Astrocyte (in vitro differentiated cells and primary cell): Measurements from ENCODE around the gene PIWIL1. TPM values are rescaled to one million over a fixed set of nuclear protein-coding genes. Genes with fewer than 3 reads are reported as not detected.

Source experiments
- DNase-seq: peaks from one replicate; pipeline ENCODE4 v3.0.0-alpha.2; 2010; ENCODE audit warnings: low read depth
- FAIRE-seq: peaks from 2 replicates; lab custom pipeline; 2011; peaks lifted over from hg19 to GRCh38; lab: Jason Lieb, UNC
- H2AFZ ChIP-seq: 2 replicates; pipeline ENCODE4 v1.6.0; 2012; ENCODE audit warnings: low read depth, low read length, inconsistent platforms
- H3K27ac ChIP-seq: 2 replicates; pipeline ENCODE4 v1.5.1; 2011; ENCODE audit warnings: low read depth, low read length, inconsistent platforms
- H3K27me3 ChIP-seq: 2 replicates; pipeline ENCODE4 v1.6.0; 2011; ENCODE audit warnings: low read length, inconsistent platforms; ENCODE audit not compliant: insufficient read depth
- H3K36me3 ChIP-seq: 2 replicates; pipeline ENCODE4 v1.5.1; 2011; ENCODE audit warnings: low read length, inconsistent platforms; ENCODE audit not compliant: insufficient read depth
- H3K4me1 ChIP-seq: 2 replicates; pipeline ENCODE4 v1.5.1; 2011; ENCODE audit warnings: low read length, inconsistent platforms; ENCODE audit not compliant: insufficient read depth
- H3K4me2 ChIP-seq: 2 replicates; pipeline ENCODE4 v1.6.0; 2012; ENCODE audit warnings: low read length, inconsistent platforms
- H3K4me3 ChIP-seq: 2 replicates; pipeline ENCODE4 v1.5.1; 2011; ENCODE audit warnings: low read depth, mild to moderate bottlenecking, low read length, inconsistent platforms; ENCODE audit not compliant: insufficient read depth
- H3K79me2 ChIP-seq: 2 replicates; pipeline ENCODE4 v1.6.0; 2012; ENCODE audit warnings: mild to moderate bottlenecking, low read length, inconsistent platforms; ENCODE audit not compliant: insufficient read depth
- H3K9ac ChIP-seq: 2 replicates; pipeline ENCODE4 v1.6.0; 2012; ENCODE audit warnings: mild to moderate bottlenecking, low read length, inconsistent platforms
- H3K9me3 ChIP-seq: 2 replicates; pipeline ENCODE4 v1.5.1; 2012; ENCODE audit warnings: low read depth, mild to moderate bottlenecking, low read length, inconsistent platforms; ENCODE audit not compliant: insufficient read depth
- H4K20me1 ChIP-seq: 2 replicates; pipeline ENCODE4 v1.6.0; 2012; ENCODE audit warnings: low read length, inconsistent platforms; ENCODE audit not compliant: insufficient read depth
- H3K27ac Mint-ChIP-seq: one replicate; pipeline ENCODE4 v1.8.0; 2021; ENCODE audit warnings: mild to moderate bottlenecking, mixed read lengths; ENCODE audit not compliant: unreplicated experiment
- H3K27me3 Mint-ChIP-seq: one replicate; pipeline ENCODE4 v1.8.0; 2021; ENCODE audit warnings: low read depth, mixed read lengths; ENCODE audit not compliant: unreplicated experiment
- H3K36me3 Mint-ChIP-seq: one replicate; pipeline ENCODE4 v1.8.0; 2021; ENCODE audit warnings: low read depth, mixed read lengths; ENCODE audit not compliant: unreplicated experiment
- H3K4me1 Mint-ChIP-seq: one replicate; pipeline ENCODE4 v1.8.0; 2021; ENCODE audit warnings: low read depth, mixed read lengths; ENCODE audit not compliant: unreplicated experiment
- H3K4me3 Mint-ChIP-seq: one replicate; pipeline ENCODE4 v1.8.0; 2021; ENCODE audit warnings: mild to moderate bottlenecking, moderate library complexity, mixed read lengths; ENCODE audit not compliant: unreplicated experiment
- H3K9me3 Mint-ChIP-seq: one replicate; pipeline ENCODE4 v1.8.0; 2021; ENCODE audit warnings: mild to moderate bottlenecking, mixed read lengths; ENCODE audit not compliant: unreplicated experiment
- EZH2 ChIP-seq: IDR thresholded peaks from 2 replicates; pipeline ENCODE4 v1.6.1; 2012; ENCODE audit warnings: mild to moderate bottlenecking, low read length, inconsistent platforms; ENCODE audit not compliant: insufficient read depth
- total RNA-seq: library from RNA; stranded (reverse); gene quantifications from 2 replicates; pipeline ENCODE4 v1.2.1, GENCODE V29; 2021
- TF ChIP-seq, protein P1 (sequence below): IDR thresholded peaks from 2 replicates; pipeline ENCODE4 v1.5.1; 2011; ENCODE audit warnings: low read depth, mild to moderate bottlenecking, inconsistent platforms, low read length, moderate library complexity; ENCODE audit not compliant: insufficient read depth

PIWIL1 gene
- total RNA-seq, 1 donor from 2014 or later = not detected

- DNase-seq (no peak), FAIRE-seq (no peak)
- Histone ChIP-seq H3K9me3 (no peaks in the 10 kb centered on the region), H2AFZ (no peak overlapping the region), H3K79me2 (no peaks in the 10 kb centered on the region), H3K36me3 (no peaks in the 10 kb centered on the region), H3K27me3 (no peaks in the 10 kb centered on the region), H4K20me1 (no peaks in the 10 kb centered on the region), H3K9ac (no peak overlapping the region), H3K4me3 (no peak overlapping the region), H3K27ac (no peak overlapping the region), H3K4me1 (no peaks in the 10 kb centered on the region), H3K4me2 (no peak overlapping the region)
- no peaks in the 10 kb centered on the region for H3K4me1 Mint-ChIP-seq
- no peaks in the 10 kb centered on the region for H3K36me3 Mint-ChIP-seq
- no peaks in the 10 kb centered on the region for H3K27me3 Mint-ChIP-seq
- no peak overlapping the region for H3K27ac Mint-ChIP-seq
- H3K4me3 Mint-ChIP-seq = no peak overlapping the region
- peaks cover 8% of the 10 kb centered on the region for H3K9me3 Mint-ChIP-seq
- TF ChIP-seq EZH2 = no peak
- TF ChIP-seq, protein P1, sequence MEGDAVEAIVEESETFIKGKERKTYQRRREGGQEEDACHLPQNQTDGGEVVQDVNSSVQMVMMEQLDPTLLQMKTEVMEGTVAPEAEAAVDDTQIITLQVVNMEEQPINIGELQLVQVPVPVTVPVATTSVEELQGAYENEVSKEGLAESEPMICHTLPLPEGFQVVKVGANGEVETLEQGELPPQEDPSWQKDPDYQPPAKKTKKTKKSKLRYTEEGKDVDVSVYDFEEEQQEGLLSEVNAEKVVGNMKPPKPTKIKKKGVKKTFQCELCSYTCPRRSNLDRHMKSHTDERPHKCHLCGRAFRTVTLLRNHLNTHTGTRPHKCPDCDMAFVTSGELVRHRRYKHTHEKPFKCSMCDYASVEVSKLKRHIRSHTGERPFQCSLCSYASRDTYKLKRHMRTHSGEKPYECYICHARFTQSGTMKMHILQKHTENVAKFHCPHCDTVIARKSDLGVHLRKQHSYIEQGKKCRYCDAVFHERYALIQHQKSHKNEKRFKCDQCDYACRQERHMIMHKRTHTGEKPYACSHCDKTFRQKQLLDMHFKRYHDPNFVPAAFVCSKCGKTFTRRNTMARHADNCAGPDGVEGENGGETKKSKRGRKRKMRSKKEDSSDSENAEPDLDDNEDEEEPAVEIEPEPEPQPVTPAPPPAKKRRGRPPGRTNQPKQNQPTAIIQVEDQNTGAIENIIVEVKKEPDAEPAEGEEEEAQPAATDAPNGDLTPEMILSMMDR = no peak
These were observed 19.6 kb downstream of the PIWIL1 start for GRCh38 chr12:130357241-130357640.

DNA sequence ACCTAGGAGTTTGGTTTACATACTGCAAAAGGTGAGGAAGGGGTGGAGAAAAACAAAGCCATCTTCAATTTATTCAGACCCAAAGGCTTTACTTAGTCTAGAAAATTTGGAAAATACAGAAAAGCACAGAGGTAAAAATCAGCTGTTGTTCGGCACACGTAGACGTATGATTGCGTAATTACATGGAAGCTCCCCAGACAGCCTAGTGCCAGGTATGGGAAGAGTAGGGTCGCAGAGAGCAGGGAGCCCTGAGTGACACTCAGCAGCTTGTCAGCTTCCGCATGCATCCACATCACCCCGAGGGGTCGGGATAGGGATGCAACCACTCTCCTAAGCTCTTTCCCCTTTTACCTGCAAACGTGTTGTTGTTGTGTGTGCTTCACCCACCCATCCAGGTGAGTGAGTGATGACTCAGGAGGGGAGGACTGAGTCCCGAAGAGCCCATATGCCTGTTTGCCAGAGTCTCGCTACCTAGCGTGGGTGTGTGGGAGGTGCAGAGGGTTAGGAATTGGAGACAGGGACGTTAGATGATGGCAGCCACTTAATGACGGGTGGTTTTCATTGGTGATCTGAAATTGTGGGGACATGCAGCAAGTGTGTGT, 20.1 kb downstream of the PIWIL1 start:
- no peaks in the 10 kb centered on the region for H3K4me1 ChIP-seq
- no peaks in the 10 kb centered on the region for H3K36me3 Mint-ChIP-seq
- H3K27ac Mint-ChIP-seq = no peak overlapping the region
- no peaks in the 10 kb centered on the region for H3K9me3 ChIP-seq
- H3K4me2 ChIP-seq = no peak overlapping the region
- no peaks in the 10 kb centered on the region for H4K20me1 ChIP-seq
- DNase-seq (no peak), FAIRE-seq (no peak)
- TF ChIP-seq, protein P1 = no peak
- no peak for TF ChIP-seq EZH2
- H3K4me3 Mint-ChIP-seq = no peak overlapping the region
- H3K4me3 ChIP-seq = no peak overlapping the region
- no peak overlapping the region for H3K9ac ChIP-seq
- H2AFZ ChIP-seq = no peak overlapping the region
- peaks cover 11% of the 10 kb centered on the region for H3K9me3 Mint-ChIP-seq
- H3K79me2 ChIP-seq = no peaks in the 10 kb centered on the region
- no peaks in the 10 kb centered on the region for H3K4me1 Mint-ChIP-seq
- no peak overlapping the region for H3K27ac ChIP-seq
- H3K27me3 ChIP-seq = no peaks in the 10 kb centered on the region
- no peaks in the 10 kb centered on the region for H3K27me3 Mint-ChIP-seq
- no peaks in the 10 kb centered on the region for H3K36me3 ChIP-seq

- no peaks in the 10 kb centered on the region for H3K9me3 ChIP-seq
- no peaks in the 10 kb centered on the region for H3K79me2 ChIP-seq
- Mint-ChIP-seq H3K27ac (no peak overlapping the region), H3K4me1 (no peaks in the 10 kb centered on the region), H3K4me3 (no peak overlapping the region), H3K36me3 (no peaks in the 10 kb centered on the region), H3K27me3 (no peaks in the 10 kb centered on the region), H3K9me3 (peaks cover 5% of the 10 kb centered on the region)
- no peak overlapping the region for H3K4me2 ChIP-seq
- H3K27ac ChIP-seq = no peak overlapping the region
- no peaks in the 10 kb centered on the region for H4K20me1 ChIP-seq
- H3K4me1 ChIP-seq = no peaks in the 10 kb centered on the region
- H3K36me3 ChIP-seq = no peaks in the 10 kb centered on the region
- no peak overlapping the region for H3K9ac ChIP-seq
- no peak overlapping the region for H3K4me3 ChIP-seq
- no peaks in the 10 kb centered on the region for H3K27me3 ChIP-seq
- TF ChIP-seq, protein P1 = no peak
- TF ChIP-seq EZH2 = no peak
- no peak overlapping the region for H2AFZ ChIP-seq
- no peak for DNase-seq
- no peak for FAIRE-seq
These were observed 24.4 kb downstream of the PIWIL1 start for GRCh38 chr12:130362060-130362459.
